ENCODE data around the gene PFN1.

The PFN1 gene

GRCh38 chr17:4948166-4948930 is at the start of gene PFN1:
Gene PFN1 (minus strand): TSS chr17:4948530. CDS start chr17:4948394, 136 bp downstream.
- peak; percentile 85 for DNase-seq (ENCODE audit: low spot score)

GRCh38 chr17:4997302-4998026 is 49.1 kb upstream of the PFN1 start, which contains the start of the genes INCA1 and KIF1C:
Gene INCA1 (minus strand): TSS chr17:4997522. CDS start chr17:4994437, 3,085 bp downstream.
Gene KIF1C (plus strand): TSS chr17:4997950. CDS start chr17:5000247, 2,297 bp downstream.
- peak; percentile 93 for DNase-seq (ENCODE audit: low spot score)

- DNase-seq (ENCODE audit: low spot score) = no peak
Measured at GRCh38 chr17:4994081-4994595, 45.8 kb upstream of the PFN1 start.

GRCh38 chr17:4987767-4988567 is 39.6 kb upstream of the PFN1 start:
- DNase-seq (ENCODE audit: low spot score) = no peak

- peak; percentile 78 for DNase-seq (ENCODE audit: low spot score)
Measured at GRCh38 chr17:4986951-4987766, 38.8 kb upstream of the PFN1 start, which contains the start of gene CAMTA2. Gene CAMTA2 (minus strand): TSS chr17:4987675. CDS start chr17:4986222, 1,453 bp downstream.

- DNase-seq (ENCODE audit: low spot score) = peak; percentile 7
Measured at GRCh38 chr17:4986403-4986802, 38.1 kb upstream of the PFN1 start.

GRCh38 chr17:4982305-4982704 is 34.0 kb upstream of the PFN1 start:
- no peak for DNase-seq (ENCODE audit: low spot score)

- peak; percentile 37 for DNase-seq (ENCODE audit: low spot score)
Measured at GRCh38 chr17:4980644-4981216, 32.4 kb upstream of the PFN1 start.

- DNase-seq (ENCODE audit: low spot score) = no peak
Measured at GRCh38 chr17:4978726-4979125, 30.4 kb upstream of the PFN1 start.

- DNase-seq (ENCODE audit: low spot score) = no peak
Measured at GRCh38 chr17:4974115-4974670, 25.9 kb upstream of the PFN1 start.

- no peak for DNase-seq (ENCODE audit: low spot score)
Measured at GRCh38 chr17:4973256-4974114, 25.2 kb upstream of the PFN1 start.

GRCh38 chr17:4972752-4973151 is 24.4 kb upstream of the PFN1 start:
- no peak for DNase-seq (ENCODE audit: low spot score)

GRCh38 chr17:4972322-4972721 is 24.0 kb upstream of the PFN1 start:
- no peak for DNase-seq (ENCODE audit: low spot score)

GRCh38 chr17:4971826-4972225 is 23.5 kb upstream of the PFN1 start:
- DNase-seq (ENCODE audit: low spot score) = no peak

GRCh38 chr17:4970273-4970672 is 21.9 kb upstream of the PFN1 start:
- DNase-seq (ENCODE audit: low spot score) = no peak

- no peak for DNase-seq (ENCODE audit: low spot score)
Measured at GRCh38 chr17:4969551-4970173, 21.3 kb upstream of the PFN1 start.

GRCh38 chr17:4969047-4969550 is 20.8 kb upstream of the PFN1 start:
- DNase-seq (ENCODE audit: low spot score) = peak; percentile 51

GRCh38 chr17:4968486-4969046 is 20.2 kb upstream of the PFN1 start:
- no peak for DNase-seq (ENCODE audit: low spot score)

Data from LoVo (cell line).